ENCODE measurements around the gene WWOX.

The WWOX gene

DNA sequence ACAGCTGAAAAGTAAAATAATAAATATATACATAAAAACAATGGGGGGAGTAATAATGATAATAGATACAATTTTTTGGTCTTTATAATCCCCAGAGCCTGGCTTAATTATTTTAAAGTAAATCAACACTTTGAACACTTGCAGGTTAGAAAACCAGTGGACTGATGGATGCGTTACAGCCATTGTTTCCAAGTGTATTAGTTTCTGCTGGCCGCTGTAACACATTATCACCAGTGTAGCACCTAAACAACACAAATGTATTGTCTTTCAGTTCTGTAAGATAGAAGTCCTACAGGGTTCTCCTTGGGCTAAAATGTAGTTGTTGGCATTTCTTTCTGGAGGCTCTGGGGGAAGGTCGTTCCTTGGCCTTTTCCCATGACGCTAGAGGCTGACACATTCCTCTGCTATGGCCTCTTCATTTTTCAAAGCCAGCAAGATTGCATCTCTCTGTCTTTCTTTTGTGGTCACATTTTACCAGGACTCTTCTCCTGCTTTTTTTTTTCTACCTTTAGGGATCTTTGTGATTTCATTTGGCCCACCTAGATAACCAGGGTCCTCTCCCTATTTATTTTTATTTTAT lies 116.8 kb downstream of the WWOX start:
- no peak for DNase-seq
- H3K79me1 ChIP-seq (ENCODE audit: low read length) = no peaks in the 10 kb centered on the region
- H3K9ac ChIP-seq (ENCODE audit: low read length) = no peak overlapping the region
- H2BK5ac ChIP-seq (ENCODE audit: low read length) = no peak overlapping the region
- no peak overlapping the region for H2BK15ac ChIP-seq (replicated peaks; ENCODE audit: low read depth)
- H3K36me3 ChIP-seq (ENCODE audit: control insufficient read depth, insufficient read depth, low read length) = no peaks in the 10 kb centered on the region
- no peak overlapping the region for H3K27ac ChIP-seq (ENCODE audit: low read depth, low read length)
- H3K18ac ChIP-seq (ENCODE audit: low read length) = no peak overlapping the region
- H3K27me3 ChIP-seq (ENCODE audit: insufficient read depth, low read length, poor library complexity) = no peaks in the 10 kb centered on the region
- no peak overlapping the region for H4K8ac ChIP-seq (ENCODE audit: low read depth, low read length)
- WGBS (ENCODE audit: extremely low coverage, insufficient coverage, low lambda C conversion rate) = no CpG with 5 or more reads among the region's 4 CpGs
- H3K23ac ChIP-seq (ENCODE audit: low read length) = no peak overlapping the region
- H3K79me2 ChIP-seq (ENCODE audit: control insufficient read depth, insufficient read depth, low read length) = no peaks in the 10 kb centered on the region
- H4K5ac ChIP-seq (ENCODE audit: low read length) = no peak overlapping the region
- H2BK120ac ChIP-seq (ENCODE audit: low read depth, low read length) = no peak overlapping the region
- H3K4me3 ChIP-seq (ENCODE audit: low read length) = no peak overlapping the region
- H3K56ac ChIP-seq (ENCODE audit: low read length) = no peak overlapping the region
- H2AK5ac ChIP-seq (ENCODE audit: low read length) = no peak overlapping the region
- peaks cover 6% of the 10 kb centered on the region for H3K4me1 ChIP-seq (ENCODE audit: control insufficient read depth, low read depth, low read length)
- H3K4me2 ChIP-seq (ENCODE audit: low read length) = no peak overlapping the region
- no peak overlapping the region for H3K4ac ChIP-seq (ENCODE audit: low read depth, low read length)

DNA sequence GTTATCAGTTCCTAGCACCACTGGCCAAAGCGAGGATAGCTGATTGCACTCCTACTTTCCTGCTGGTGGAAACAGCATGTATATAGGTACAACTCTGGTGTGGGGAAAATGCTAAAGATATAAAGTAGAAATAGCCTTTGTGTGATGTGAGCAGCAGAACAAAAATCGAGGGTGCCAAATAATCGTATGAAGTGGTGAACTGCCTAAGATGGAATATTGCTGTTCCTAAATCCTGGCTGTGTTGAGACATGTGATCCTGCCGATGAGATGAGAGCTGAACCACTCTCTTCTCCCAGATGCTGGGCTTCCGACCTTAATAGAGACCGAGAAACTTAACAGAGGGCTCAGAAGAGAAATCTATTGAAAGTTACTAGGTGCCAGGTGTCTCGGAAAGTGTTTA lies 117.8 kb downstream of the WWOX start:
- no peak overlapping the region for H3K9ac ChIP-seq (ENCODE audit: low read length)
- H3K56ac ChIP-seq (ENCODE audit: low read length) = no peak overlapping the region
- no CpG with 5 or more reads among the region's 7 CpGs for WGBS (ENCODE audit: extremely low coverage, insufficient coverage, low lambda C conversion rate)
- H4K8ac ChIP-seq (ENCODE audit: low read depth, low read length) = no peak overlapping the region
- H3K4me2 ChIP-seq (ENCODE audit: low read length) = no peak overlapping the region
- H2BK120ac ChIP-seq (ENCODE audit: low read depth, low read length) = no peak overlapping the region
- no peaks in the 10 kb centered on the region for H3K79me1 ChIP-seq (ENCODE audit: low read length)
- no peak overlapping the region for H2AK5ac ChIP-seq (ENCODE audit: low read length)
- DNase-seq = no peak
- no peak overlapping the region for H2BK5ac ChIP-seq (ENCODE audit: low read length)
- H3K36me3 ChIP-seq (ENCODE audit: control insufficient read depth, insufficient read depth, low read length) = no peaks in the 10 kb centered on the region
- H3K18ac ChIP-seq (ENCODE audit: low read length) = no peak overlapping the region
- H2BK15ac ChIP-seq (replicated peaks; ENCODE audit: low read depth) = no peak overlapping the region
- no peak overlapping the region for H3K4ac ChIP-seq (ENCODE audit: low read depth, low read length)
- no peaks in the 10 kb centered on the region for H3K27me3 ChIP-seq (ENCODE audit: insufficient read depth, low read length, poor library complexity)
- no peaks in the 10 kb centered on the region for H3K79me2 ChIP-seq (ENCODE audit: control insufficient read depth, insufficient read depth, low read length)
- no peak overlapping the region for H4K5ac ChIP-seq (ENCODE audit: low read length)
- no peak overlapping the region for H3K27ac ChIP-seq (ENCODE audit: low read depth, low read length)
- H3K4me3 ChIP-seq (ENCODE audit: low read length) = no peak overlapping the region
- peaks cover 4% of the 10 kb centered on the region for H3K4me1 ChIP-seq (ENCODE audit: control insufficient read depth, low read depth, low read length)
- no peak overlapping the region for H3K23ac ChIP-seq (ENCODE audit: low read length)

DNA sequence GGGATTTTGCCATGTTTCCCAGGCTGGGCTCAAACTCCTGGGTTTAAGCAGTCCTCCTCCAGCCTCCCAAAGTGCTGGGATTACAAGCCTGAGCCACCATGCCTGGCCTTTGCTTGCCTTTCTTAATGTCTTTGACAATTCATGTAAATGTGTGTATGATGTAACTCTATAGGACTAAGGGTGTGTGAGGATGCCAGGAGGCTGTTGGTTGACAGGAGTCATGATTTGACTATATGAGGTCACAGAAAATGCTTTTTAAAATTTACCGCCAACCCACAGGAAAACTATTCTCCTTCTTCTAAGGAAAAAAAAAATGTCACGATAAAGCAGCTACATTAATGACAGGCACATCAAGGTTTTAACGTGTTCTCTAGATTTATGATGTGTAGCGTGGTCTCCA lies 118.8 kb downstream of the WWOX start:
- Histone ChIP-seq H3K27ac (ENCODE audit: low read depth, low read length) (no peak overlapping the region), H3K27me3 (ENCODE audit: insufficient read depth, low read length, poor library complexity) (no peaks in the 10 kb centered on the region), H3K79me2 (ENCODE audit: control insufficient read depth, insufficient read depth, low read length) (no peaks in the 10 kb centered on the region), H3K56ac (ENCODE audit: low read length) (no peak overlapping the region), H2BK120ac (ENCODE audit: low read depth, low read length) (no peak overlapping the region), H3K9ac (ENCODE audit: low read length) (no peak overlapping the region), H3K4me1 (ENCODE audit: control insufficient read depth, low read depth, low read length) (peaks cover 4% of the 10 kb centered on the region), H3K4me3 (ENCODE audit: low read length) (no peak overlapping the region), H2AK5ac (ENCODE audit: low read length) (no peak overlapping the region), H3K4me2 (ENCODE audit: low read length) (no peak overlapping the region), H3K18ac (ENCODE audit: low read length) (no peak overlapping the region), H3K4ac (ENCODE audit: low read depth, low read length) (no peak overlapping the region), H2BK5ac (ENCODE audit: low read length) (no peak overlapping the region), H4K8ac (ENCODE audit: low read depth, low read length) (no peak overlapping the region), H3K79me1 (ENCODE audit: low read length) (no peaks in the 10 kb centered on the region), H3K36me3 (ENCODE audit: control insufficient read depth, insufficient read depth, low read length) (no peaks in the 10 kb centered on the region), H2BK15ac (replicated peaks; ENCODE audit: low read depth) (no peak overlapping the region), H4K5ac (ENCODE audit: low read length) (no peak overlapping the region), H3K23ac (ENCODE audit: low read length) (no peak overlapping the region)
- no CpG with 5 or more reads among the region's 4 CpGs for WGBS (ENCODE audit: extremely low coverage, insufficient coverage, low lambda C conversion rate)
- DNase-seq = no peak

DNA sequence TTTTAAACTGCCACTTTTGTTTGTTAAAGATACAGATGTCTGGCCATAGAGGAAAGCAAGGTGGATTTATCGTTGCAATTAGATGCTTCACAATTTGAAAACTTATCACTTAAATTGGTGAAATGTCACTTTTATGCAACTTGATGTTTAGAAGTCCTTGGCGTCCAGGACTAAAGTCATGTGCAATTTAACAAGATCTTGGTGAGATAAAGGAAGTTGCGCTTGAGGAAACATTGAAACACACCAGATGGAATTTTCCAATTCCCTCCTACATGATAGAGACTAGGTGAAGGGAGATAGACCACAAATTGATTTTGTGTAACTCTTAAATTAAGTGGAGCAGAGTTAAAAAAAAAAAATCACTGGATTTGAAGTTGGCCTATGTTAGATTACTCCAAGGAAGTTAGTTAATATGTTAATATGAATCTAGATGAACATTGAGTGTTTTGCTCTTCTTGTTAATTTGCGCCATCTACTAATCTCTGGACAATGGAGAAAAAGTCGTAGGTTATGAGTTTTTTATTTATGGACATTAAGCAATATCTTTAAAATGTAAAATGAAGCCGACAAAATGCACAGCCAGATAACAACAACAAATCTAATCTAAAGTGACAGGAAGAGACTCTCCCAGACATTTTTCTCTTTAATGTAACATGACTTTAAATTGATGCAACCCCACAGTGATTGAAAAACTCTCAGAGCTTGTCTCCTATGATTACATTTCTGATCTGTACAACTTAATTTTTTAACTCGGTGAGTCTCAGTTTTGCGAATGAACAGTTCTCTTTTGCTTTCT lies 119.6 kb downstream of the WWOX start:
- H3K4me1 ChIP-seq (ENCODE audit: control insufficient read depth, low read depth, low read length) = peaks cover 4% of the 10 kb centered on the region
- H3K23ac ChIP-seq (ENCODE audit: low read length) = no peak overlapping the region
- no peaks in the 10 kb centered on the region for H3K79me2 ChIP-seq (ENCODE audit: control insufficient read depth, insufficient read depth, low read length)
- H3K9ac ChIP-seq (ENCODE audit: low read length) = no peak overlapping the region
- H2BK5ac ChIP-seq (ENCODE audit: low read length) = no peak overlapping the region
- no peak overlapping the region for H3K4ac ChIP-seq (ENCODE audit: low read depth, low read length)
- no peak overlapping the region for H3K18ac ChIP-seq (ENCODE audit: low read length)
- H3K56ac ChIP-seq (ENCODE audit: low read length) = no peak overlapping the region
- H2BK15ac ChIP-seq (replicated peaks; ENCODE audit: low read depth) = no peak overlapping the region
- no peak overlapping the region for H4K8ac ChIP-seq (ENCODE audit: low read depth, low read length)
- WGBS (ENCODE audit: extremely low coverage, insufficient coverage, low lambda C conversion rate) = no CpG with 5 or more reads among the region's 8 CpGs
- no peaks in the 10 kb centered on the region for H3K36me3 ChIP-seq (ENCODE audit: control insufficient read depth, insufficient read depth, low read length)
- no peak overlapping the region for H3K4me3 ChIP-seq (ENCODE audit: low read length)
- no peak overlapping the region for H3K27ac ChIP-seq (ENCODE audit: low read depth, low read length)
- no peak overlapping the region for H4K5ac ChIP-seq (ENCODE audit: low read length)
- no peak for DNase-seq
- no peaks in the 10 kb centered on the region for H3K27me3 ChIP-seq (ENCODE audit: insufficient read depth, low read length, poor library complexity)
- no peak overlapping the region for H2BK120ac ChIP-seq (ENCODE audit: low read depth, low read length)
- H2AK5ac ChIP-seq (ENCODE audit: low read length) = no peak overlapping the region
- H3K4me2 ChIP-seq (ENCODE audit: low read length) = no peak overlapping the region
- no peaks in the 10 kb centered on the region for H3K79me1 ChIP-seq (ENCODE audit: low read length)

DNA sequence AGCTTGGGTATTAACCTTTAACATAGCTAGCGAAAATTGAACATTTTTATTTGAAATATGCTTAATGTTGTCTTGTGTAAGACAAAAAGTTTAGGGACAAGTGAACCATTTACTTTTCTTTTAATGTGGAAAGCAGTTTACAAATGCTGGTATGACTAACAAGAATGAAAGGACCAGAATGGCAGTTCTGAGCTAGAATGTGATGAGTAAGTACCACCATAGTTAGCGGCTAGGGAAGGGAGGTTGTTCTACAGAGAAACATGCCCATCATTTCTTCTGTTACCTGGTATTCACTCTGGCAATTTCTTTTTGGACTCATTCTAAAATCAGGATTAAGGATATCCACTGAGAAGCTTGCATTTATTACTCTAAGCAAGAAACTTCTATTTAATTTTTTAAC lies 121.1 kb downstream of the WWOX start:
- H3K79me1 ChIP-seq (ENCODE audit: low read length) = no peaks in the 10 kb centered on the region
- no peaks in the 10 kb centered on the region for H3K27me3 ChIP-seq (ENCODE audit: insufficient read depth, low read length, poor library complexity)
- no peak overlapping the region for H2BK5ac ChIP-seq (ENCODE audit: low read length)
- WGBS (ENCODE audit: extremely low coverage, insufficient coverage, low lambda C conversion rate) = no CpG with 5 or more reads among the region's 2 CpGs
- no peak overlapping the region for H2BK120ac ChIP-seq (ENCODE audit: low read depth, low read length)
- H3K4me2 ChIP-seq (ENCODE audit: low read length) = no peak overlapping the region
- no peak overlapping the region for H3K4ac ChIP-seq (ENCODE audit: low read depth, low read length)
- no peak overlapping the region for H3K23ac ChIP-seq (ENCODE audit: low read length)
- no peak overlapping the region for H3K56ac ChIP-seq (ENCODE audit: low read length)
- no peak for DNase-seq
- no peak overlapping the region for H3K4me3 ChIP-seq (ENCODE audit: low read length)
- no peak overlapping the region for H4K8ac ChIP-seq (ENCODE audit: low read depth, low read length)
- no peak overlapping the region for H3K9ac ChIP-seq (ENCODE audit: low read length)
- H3K18ac ChIP-seq (ENCODE audit: low read length) = no peak overlapping the region
- H2BK15ac ChIP-seq (replicated peaks; ENCODE audit: low read depth) = no peak overlapping the region
- H4K5ac ChIP-seq (ENCODE audit: low read length) = no peak overlapping the region
- no peaks in the 10 kb centered on the region for H3K79me2 ChIP-seq (ENCODE audit: control insufficient read depth, insufficient read depth, low read length)
- no peaks in the 10 kb centered on the region for H3K4me1 ChIP-seq (ENCODE audit: control insufficient read depth, low read depth, low read length)
- no peak overlapping the region for H3K27ac ChIP-seq (ENCODE audit: low read depth, low read length)
- H3K36me3 ChIP-seq (ENCODE audit: control insufficient read depth, insufficient read depth, low read length) = no peaks in the 10 kb centered on the region
- no peak overlapping the region for H2AK5ac ChIP-seq (ENCODE audit: low read length)

DNA sequence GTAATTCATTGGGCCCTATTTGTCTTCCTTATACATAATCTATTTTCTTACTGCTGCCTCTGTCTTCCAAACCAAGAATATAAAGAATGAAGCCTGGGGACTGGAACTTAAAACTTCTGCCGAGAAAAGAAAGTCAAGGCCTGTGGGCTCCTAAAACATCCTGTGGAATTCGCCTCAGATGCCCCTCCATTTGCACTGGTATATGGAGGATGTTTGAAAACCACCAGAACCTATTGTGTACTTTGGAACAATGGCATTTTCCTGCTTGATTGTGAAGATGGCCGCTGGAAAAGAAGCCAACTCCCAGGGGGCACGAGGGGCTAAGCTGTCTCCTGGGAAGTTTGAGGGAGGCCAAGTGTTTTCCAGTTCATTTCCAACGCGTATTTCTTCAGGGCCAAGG lies 122.4 kb downstream of the WWOX start:
- H3K27me3 ChIP-seq (ENCODE audit: insufficient read depth, low read length, poor library complexity) = no peaks in the 10 kb centered on the region
- no CpG with 5 or more reads among the region's 6 CpGs for WGBS (ENCODE audit: extremely low coverage, insufficient coverage, low lambda C conversion rate)
- no peak for DNase-seq
- H3K23ac ChIP-seq (ENCODE audit: low read length) = no peak overlapping the region
- H2BK120ac ChIP-seq (ENCODE audit: low read depth, low read length) = no peak overlapping the region
- no peak overlapping the region for H3K27ac ChIP-seq (ENCODE audit: low read depth, low read length)
- H3K36me3 ChIP-seq (ENCODE audit: control insufficient read depth, insufficient read depth, low read length) = no peaks in the 10 kb centered on the region
- H3K4me1 ChIP-seq (ENCODE audit: control insufficient read depth, low read depth, low read length) = no peaks in the 10 kb centered on the region
- no peak overlapping the region for H2AK5ac ChIP-seq (ENCODE audit: low read length)
- H3K9ac ChIP-seq (ENCODE audit: low read length) = no peak overlapping the region
- no peak overlapping the region for H3K4me3 ChIP-seq (ENCODE audit: low read length)
- H3K4ac ChIP-seq (ENCODE audit: low read depth, low read length) = no peak overlapping the region
- H3K4me2 ChIP-seq (ENCODE audit: low read length) = no peak overlapping the region
- no peaks in the 10 kb centered on the region for H3K79me2 ChIP-seq (ENCODE audit: control insufficient read depth, insufficient read depth, low read length)
- no peak overlapping the region for H4K8ac ChIP-seq (ENCODE audit: low read depth, low read length)
- H2BK15ac ChIP-seq (replicated peaks; ENCODE audit: low read depth) = no peak overlapping the region
- no peak overlapping the region for H4K5ac ChIP-seq (ENCODE audit: low read length)
- H3K79me1 ChIP-seq (ENCODE audit: low read length) = no peaks in the 10 kb centered on the region
- H3K56ac ChIP-seq (ENCODE audit: low read length) = no peak overlapping the region
- H2BK5ac ChIP-seq (ENCODE audit: low read length) = no peak overlapping the region
- no peak overlapping the region for H3K18ac ChIP-seq (ENCODE audit: low read length)

Data from mesendoderm (in vitro differentiated cells).